IMR-90 (cell line): ENCODE data around the gene ZDHHC14. TPM values are rescaled to one million over a fixed set of nuclear protein-coding genes. Genes with fewer than 3 reads are reported as not detected.

Source experiments
- ATAC-seq: fragments of 200-7000 bp; cut with Tn5 transposase; 2 replicates; pipeline ENCODE4 v1.9.1; 2020; ENCODE audit warnings: low read depth, mild to moderate bottlenecking, moderate library complexity
- BruUV-seq: library from RNA; stranded (reverse); fragments of 400-500 nt; replicated peaks from 2 replicates; lab custom pipeline; 2021; lab: Mats Ljungman, UMichigan
- CTCF ChIA-PET: fragments of 300-600 bp; formaldehyde crosslinking; extraction: SDS; loops from one replicate; lab custom pipeline; 2021; ENCODE audit warnings: antibody characterized with exemption; lab: Yijun Ruan, JAX
- POLR2A ChIA-PET: fragments of 300-600 bp; sonication (Branson Sonifier 250); formaldehyde crosslinking; loops from one replicate; lab custom pipeline; 2022; ENCODE audit warnings: antibody characterized with exemption; ENCODE audit not compliant: unreplicated experiment; lab: Charles Lee
- DNase-seq: peaks from one replicate; pipeline ENCODE4 v3.0.0; 2013
- H2AFZ ChIP-seq: replicated peaks from 2 replicates; pipeline ENCODE3; 2013; ENCODE audit warnings: low read length, mild to moderate bottlenecking; ENCODE audit not compliant: poor library complexity
- H2AK5ac ChIP-seq: 2 replicates; pipeline ENCODE4 v1.6.1; 2013; ENCODE audit warnings: low read depth, low read length, inconsistent platforms
- H2AK9ac ChIP-seq: replicated peaks from 2 replicates; pipeline ENCODE3; 2013; ENCODE audit warnings: mild to moderate bottlenecking, low read depth, low read length, moderate library complexity; ENCODE audit not compliant: poor library complexity
- H2BK120ac ChIP-seq: 2 replicates; pipeline ENCODE4 v1.6.1; 2013; ENCODE audit warnings: low read depth, low read length, inconsistent platforms
- H2BK15ac ChIP-seq: 3 replicates; pipeline ENCODE4 v1.6.1; 2013; ENCODE audit warnings: low read depth, low read length, inconsistent platforms
- H2BK20ac ChIP-seq: 2 replicates; pipeline ENCODE4 v1.6.1; 2013; ENCODE audit warnings: low read depth, mild to moderate bottlenecking, inconsistent platforms, low read length, moderate library complexity
- H2BK5ac ChIP-seq: 2 replicates; pipeline ENCODE4 v1.6.1; 2013; ENCODE audit warnings: mild to moderate bottlenecking, low read depth, low read length, inconsistent platforms; ENCODE audit not compliant: poor library complexity, severe bottlenecking
- H3K14ac ChIP-seq: replicated peaks from 2 replicates; pipeline ENCODE4 v1.6.1; 2013; ENCODE audit warnings: low read depth, low read length, inconsistent platforms
- H3K18ac ChIP-seq: 2 replicates; pipeline ENCODE4 v1.6.1; 2013; ENCODE audit warnings: low read depth, low read length, control low read depth
- H3K23ac ChIP-seq: 2 replicates; pipeline ENCODE4 v1.6.1; 2013; ENCODE audit warnings: low read depth, low read length, inconsistent platforms
- H3K27ac ChIP-seq: 2 replicates; pipeline ENCODE4 v1.5.1; 2013; ENCODE audit warnings: mild to moderate bottlenecking, control low read depth, low read length; ENCODE audit not compliant: insufficient read depth
- H3K27me3 ChIP-seq: 2 replicates; pipeline ENCODE4 v1.6.1; 2013; ENCODE audit warnings: low read length; ENCODE audit not compliant: control insufficient read depth, insufficient read depth
- H3K36me3 ChIP-seq: 2 replicates; pipeline ENCODE4 v1.6.1; 2013; ENCODE audit warnings: low read length, mixed read lengths; ENCODE audit not compliant: control insufficient read depth, insufficient read depth
- H3K4ac ChIP-seq: 2 replicates; pipeline ENCODE4 v1.6.1; 2013; ENCODE audit warnings: low read depth, low read length, inconsistent platforms
- H3K4me1 ChIP-seq: 2 replicates; pipeline ENCODE4 v1.6.1; 2013; ENCODE audit warnings: low read length, mixed read lengths; ENCODE audit not compliant: control insufficient read depth, insufficient read depth
- H3K4me2 ChIP-seq: 2 replicates; pipeline ENCODE4 v1.6.1; 2013; ENCODE audit warnings: low read depth, mild to moderate bottlenecking, control low read depth, low read length, moderate library complexity
- H3K4me3 ChIP-seq: 2 replicates; pipeline ENCODE4 v1.5.1; 2013; ENCODE audit warnings: low read depth, mild to moderate bottlenecking, control low read depth, low read length, moderate library complexity; ENCODE audit not compliant: insufficient read depth
- H3K56ac ChIP-seq: 2 replicates; pipeline ENCODE4 v1.6.1; 2013; ENCODE audit warnings: low read length, inconsistent platforms; ENCODE audit not compliant: insufficient read depth; ENCODE audit errors: extremely low read depth
- H3K79me1 ChIP-seq, 2 experiments: 2 replicates each; pipeline ENCODE4 v1.6.1; 2013; ENCODE audit warnings: low read length in 2 of 2, inconsistent platforms in 1 of 2, low read depth in 1 of 2
- H3K9ac ChIP-seq: 2 replicates; pipeline ENCODE4 v1.6.1; 2013; ENCODE audit warnings: low read depth, low read length, control low read depth
- H3K9me1 ChIP-seq: 2 replicates; pipeline ENCODE4 v1.6.1; 2013; ENCODE audit warnings: low read length, inconsistent platforms; ENCODE audit not compliant: insufficient read depth
- H3K9me3 ChIP-seq: 2 replicates; pipeline ENCODE4 v1.6.1; 2013; ENCODE audit warnings: low read length; ENCODE audit not compliant: control insufficient read depth, insufficient read depth
- H4K20me1 ChIP-seq: 2 replicates; pipeline ENCODE4 v1.6.1; 2013; ENCODE audit warnings: low read length, inconsistent platforms; ENCODE audit not compliant: insufficient read depth
- H4K5ac ChIP-seq: 2 replicates; pipeline ENCODE4 v1.6.1; 2013; ENCODE audit warnings: mild to moderate bottlenecking, low read depth, low read length, control low read depth
- H4K8ac ChIP-seq, 2 experiments: 2 replicates each; pipeline ENCODE4 v1.6.1; 2013; ENCODE audit warnings: low read depth in 2 of 2, low read length in 2 of 2, control low read depth in 1 of 2, inconsistent platforms in 1 of 2
- H4K91ac ChIP-seq: 2 replicates; pipeline ENCODE4 v1.6.1; 2013; ENCODE audit warnings: low read depth, low read length, inconsistent platforms; ENCODE audit not compliant: insufficient read depth
- BHLHE40 ChIP-seq: fragments of 150-350 bp; IDR thresholded peaks from 2 replicates; pipeline ENCODE4 v1.6.1; 2016; ENCODE audit warnings: mild to moderate bottlenecking, low read depth, low read length
- CEBPB ChIP-seq: IDR thresholded peaks from 2 replicates; pipeline ENCODE4 v1.6.1; 2012; ENCODE audit warnings: low read depth, low read length, improper control_type of control experiment
- CHD1 ChIP-seq: IDR thresholded peaks from 2 replicates; pipeline ENCODE4 v1.6.1; 2012; ENCODE audit warnings: low read depth, low read length, improper control_type of control experiment
- FOS ChIP-seq: fragments of 150-350 bp; IDR thresholded peaks from 2 replicates; pipeline ENCODE4 v1.6.1; 2016; ENCODE audit warnings: low read depth, low read length
- MAFK ChIP-seq: IDR thresholded peaks from 2 replicates; pipeline ENCODE4 v1.6.1; 2012; ENCODE audit warnings: low read depth, low read length, improper control_type of control experiment
- MAZ ChIP-seq: IDR thresholded peaks from 2 replicates; pipeline ENCODE4 v1.6.1; 2012; ENCODE audit warnings: low read depth, mild to moderate bottlenecking, low read length, improper control_type of control experiment, moderate library complexity, borderline replicate concordance
- MXI1 ChIP-seq: IDR thresholded peaks from 2 replicates; pipeline ENCODE4 v1.6.1; 2012; ENCODE audit warnings: low read depth, mild to moderate bottlenecking, low read length, moderate library complexity, borderline replicate concordance
- NFE2L2 ChIP-seq: fragments of 150-350 bp; IDR thresholded peaks from 2 replicates; pipeline ENCODE4 v1.6.1; 2016; ENCODE audit warnings: low read depth, mild to moderate bottlenecking, low read length
- POLR2A ChIP-seq: IDR thresholded peaks from 2 replicates; pipeline ENCODE4 v1.6.1; 2012; ENCODE audit warnings: mild to moderate bottlenecking, low read depth, low read length
- RAD21 ChIP-seq: IDR thresholded peaks from 2 replicates; pipeline ENCODE4 v1.6.1; 2012; ENCODE audit warnings: low read length, improper control_type of control experiment
- RCOR1 ChIP-seq: IDR thresholded peaks from 2 replicates; pipeline ENCODE4 v1.6.1; 2012; ENCODE audit warnings: mild to moderate bottlenecking, low read length, improper control_type of control experiment; ENCODE audit not compliant: insufficient replicate concordance
- RFX5 ChIP-seq: IDR thresholded peaks from 2 replicates; pipeline ENCODE4 v1.8.0; 2012; ENCODE audit warnings: low read depth, mild to moderate bottlenecking, low read length, moderate library complexity
- SMC3 ChIP-seq: fragments of 150-350 bp; IDR thresholded peaks from 2 replicates; pipeline ENCODE4 v1.6.1; 2016; ENCODE audit warnings: low read depth, mild to moderate bottlenecking, antibody characterized with exemption, low read length, moderate library complexity
- WGBS, 2 experiments: methylation state at CpG; one replicate each; pipeline versions ENCODE4 v1.1.5 to v1.1.7; 2013; ENCODE audit warnings: missing lambda C conversion rate in 2 of 2; ENCODE audit not compliant: insufficient read length in 1 of 2; ENCODE audit errors: extremely low coverage in 2 of 2; 5-methylcytosine and 5-hydroxymethylcytosine counted together
- dilution Hi-C: fragments of 300-500 bp; cut with HindIII; formaldehyde crosslinking; loops from one replicate; pipeline ENCODE4 v1.14.3; 2018; ENCODE audit warnings: low sequenced_read_pairs; ENCODE audit not compliant: unreplicated experiment
- in situ Hi-C: fragments of 300-500 bp; cut with MboI; formaldehyde crosslinking; loops from 3 replicates; pipeline ENCODE4 v1.14.3; 2019; ENCODE audit warnings: low sequenced_read_pairs, inconsistent platforms, mixed read lengths
- intact Hi-C: fragments of 100-400 bp; cut with micrococcal nuclease; formaldehyde crosslinking; loops from 2 replicates; pipeline ENCODE4 v1.10.0; 2022
- polyA plus RNA-seq, 3 experiments: library from polyadenylated mRNA; depleted of rRNA; stranded (reverse); fragments of >200 nt; gene quantifications; 2 replicates each; pipeline ENCODE4 v1.2.3, GENCODE V29; 2012; ENCODE audit warnings: low replicate concordance in 1 of 3
- total RNA-seq: library from RNA; depleted of rRNA; stranded (reverse); fragments of >200 nt; gene quantifications from 2 replicates; pipeline ENCODE4 v1.2.3, GENCODE V29; 2012
- TF ChIP-seq, protein P1 (sequence below): fragments of 150-350 bp; IDR thresholded peaks from 2 replicates; pipeline ENCODE4 v1.6.1; 2017; ENCODE audit warnings: mild to moderate bottlenecking, antibody characterized with exemption, low read length, low read depth
- TF ChIP-seq, protein P2 (sequence below): fragments of 150-350 bp; IDR thresholded peaks from 2 replicates; pipeline ENCODE4 v1.6.1; 2016; ENCODE audit warnings: low read depth, mild to moderate bottlenecking, low read length, moderate library complexity, borderline replicate concordance

ZDHHC14 gene
- total and polyA plus RNA-seq, 2 of the 4 experiments (the other 2 are of a cell fraction), result 0.90 to 2.0 TPM

GRCh38 chr6:157717340-157717748 lies 336.4 kb downstream of the ZDHHC14 start (continued):
- TF ChIP-seq POLR2A, result no peak

DNA sequence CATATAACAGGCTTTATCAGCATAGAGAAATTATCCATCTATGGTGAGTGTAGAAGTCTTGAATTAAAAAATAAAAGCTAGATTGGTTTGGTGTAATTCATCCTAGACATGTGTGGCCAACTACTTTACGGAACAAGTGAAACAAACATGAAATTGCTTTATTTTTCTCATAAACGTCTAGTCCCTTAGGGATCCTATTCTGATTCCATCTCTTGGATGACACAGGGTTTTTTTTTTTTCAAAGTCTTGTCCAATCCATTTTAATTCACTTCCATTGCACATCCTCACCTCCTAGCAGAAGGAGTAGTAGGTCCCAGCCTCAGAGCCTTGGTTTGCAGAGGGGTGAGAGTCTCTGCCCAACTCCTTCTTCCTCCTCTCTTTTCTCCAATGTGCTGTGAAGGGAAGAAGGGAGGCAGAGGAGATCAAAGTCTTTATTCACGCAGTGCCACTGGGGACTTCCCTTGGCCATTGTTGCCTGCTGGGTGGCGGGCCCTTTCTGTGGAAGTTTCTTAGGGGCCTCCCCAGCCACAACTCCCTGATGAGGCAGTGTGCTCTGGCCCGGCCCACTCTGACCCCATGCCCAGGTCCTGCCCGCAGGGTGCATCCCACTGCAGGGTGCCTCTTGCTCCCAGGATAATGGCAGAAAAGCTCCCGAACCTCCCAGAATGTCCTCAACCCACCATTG lies 337.7 kb downstream of the ZDHHC14 start:
- Histone ChIP-seq H3K27me3 (peaks cover 3% of the 10 kb centered on the region; the same call in 1 of the 2 replicates), H2BK15ac (no peak overlapping the region), H4K20me1 (no peaks in the 10 kb centered on the region), H2AFZ (no peak overlapping the region), H3K4me1 (peaks cover 24% of the 10 kb centered on the region), H3K23ac (no peak overlapping the region), H3K4me2 (no peak overlapping the region), H3K79me1 (no peaks in the 10 kb centered on the region), H3K4me3 (no peak overlapping the region), H3K18ac (peak overlapping the region; percentile 25; the same call in 1 of the 2 replicates), H2AK9ac (no peak overlapping the region), H3K27ac (no peak overlapping the region; the same call in 1 of the 2 replicates), H2BK5ac (no peak overlapping the region), H3K56ac (no peak overlapping the region), H3K36me3 (no peaks in the 10 kb centered on the region), H4K5ac (no peak overlapping the region; the same call in 1 of the 2 replicates), H4K8ac (no peak overlapping the region), H2AK5ac (no peak overlapping the region), H2BK120ac (no peak overlapping the region), H3K14ac (no peak overlapping the region), H2BK20ac (no peak overlapping the region), H3K9me1 (peaks cover 14% of the 10 kb centered on the region), H4K91ac (no peak overlapping the region), H3K9ac (no peak overlapping the region), H3K4ac (no peak overlapping the region), H3K9me3 (no peaks in the 10 kb centered on the region)
- 81% methylated on average over 3 of the region's 7 CpGs; no CpG with 5 or more reads in 1 of the 2 experiments for WGBS, 2 experiments
- dilution Hi-C loops (no loop called here), in situ Hi-C loops (no loop called here), intact Hi-C loops (no loop called here)
- POLR2A ChIA-PET, result no interaction called here
- ATAC-seq (no peak), DNase-seq (no peak)
- no TSS peak for BruUV-seq
- CTCF ChIA-PET, result no interaction called here
- TF ChIP-seq, protein P1, sequence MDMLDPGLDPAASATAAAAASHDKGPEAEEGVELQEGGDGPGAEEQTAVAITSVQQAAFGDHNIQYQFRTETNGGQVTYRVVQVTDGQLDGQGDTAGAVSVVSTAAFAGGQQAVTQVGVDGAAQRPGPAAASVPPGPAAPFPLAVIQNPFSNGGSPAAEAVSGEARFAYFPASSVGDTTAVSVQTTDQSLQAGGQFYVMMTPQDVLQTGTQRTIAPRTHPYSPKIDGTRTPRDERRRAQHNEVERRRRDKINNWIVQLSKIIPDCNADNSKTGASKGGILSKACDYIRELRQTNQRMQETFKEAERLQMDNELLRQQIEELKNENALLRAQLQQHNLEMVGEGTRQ, result no peak
- TF ChIP-seq, protein P2, sequence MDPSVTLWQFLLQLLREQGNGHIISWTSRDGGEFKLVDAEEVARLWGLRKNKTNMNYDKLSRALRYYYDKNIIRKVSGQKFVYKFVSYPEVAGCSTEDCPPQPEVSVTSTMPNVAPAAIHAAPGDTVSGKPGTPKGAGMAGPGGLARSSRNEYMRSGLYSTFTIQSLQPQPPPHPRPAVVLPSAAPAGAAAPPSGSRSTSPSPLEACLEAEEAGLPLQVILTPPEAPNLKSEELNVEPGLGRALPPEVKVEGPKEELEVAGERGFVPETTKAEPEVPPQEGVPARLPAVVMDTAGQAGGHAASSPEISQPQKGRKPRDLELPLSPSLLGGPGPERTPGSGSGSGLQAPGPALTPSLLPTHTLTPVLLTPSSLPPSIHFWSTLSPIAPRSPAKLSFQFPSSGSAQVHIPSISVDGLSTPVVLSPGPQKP, result no peak
- TF ChIP-seq MXI1 (no peak), POLR2A (no peak), SMC3 (no peak), FOS (no peak), BHLHE40 (no peak), RCOR1 (no peak), MAFK (no peak), CHD1 (no peak), MAZ (no peak), RAD21 (no peak), CEBPB (no peak), NFE2L2 (no peak), RFX5 (no peak)
